ENCODE results near the gene CELF2. TPM values are rescaled to one million over a fixed set of nuclear protein-coding genes. Genes with fewer than 3 reads are reported as not detected.

CELF2 gene
- total and polyA plus RNA-seq, 2 of the 4 experiments (the other 2 are of a cell fraction) = 3.5 to 6.6 TPM

DNA sequence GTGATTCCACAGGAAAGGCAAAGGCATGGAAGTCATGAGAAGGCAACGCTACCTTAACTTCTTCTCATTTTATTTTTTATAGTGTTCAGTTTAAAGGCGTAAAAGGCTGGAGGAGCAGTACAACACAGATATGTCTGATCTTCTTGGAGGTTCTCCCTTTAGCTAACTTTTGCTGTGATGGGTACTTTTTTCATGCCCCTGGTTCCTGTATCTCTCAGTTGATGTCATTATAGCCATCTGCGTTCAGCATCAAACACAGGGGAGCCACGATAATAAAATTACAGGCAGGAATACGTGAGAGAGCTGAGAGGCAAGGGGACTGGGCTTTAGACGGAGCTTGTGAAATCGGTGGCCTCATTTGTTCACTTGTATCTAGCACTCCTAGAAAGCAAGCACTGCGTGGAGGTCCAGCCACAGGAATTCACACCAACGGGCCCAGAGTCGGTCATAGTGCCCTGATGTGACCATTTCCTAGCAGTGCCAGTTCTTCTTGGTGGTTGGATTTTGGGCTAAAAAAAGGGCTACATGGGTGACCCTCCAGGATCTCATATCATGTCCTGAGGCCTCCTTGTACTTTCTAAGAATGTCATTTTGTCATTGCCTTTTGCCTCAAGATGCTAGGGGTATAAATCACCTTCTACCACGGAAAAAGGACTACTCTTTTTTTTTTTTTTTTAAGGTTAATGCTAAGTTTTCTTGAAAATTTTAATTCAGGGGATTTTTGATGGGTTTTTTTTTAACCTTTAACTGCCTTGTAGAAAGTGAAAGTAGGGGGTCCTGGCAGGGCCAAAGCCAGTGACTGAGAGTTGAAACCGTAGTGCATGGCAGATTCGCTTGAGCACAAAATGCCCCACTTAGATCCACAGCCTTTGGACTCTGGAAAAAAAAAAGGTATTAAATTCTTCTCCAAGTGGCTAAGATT lies 191.5 kb downstream of the CELF2 start:
- H4K5ac ChIP-seq (ENCODE audit: low read depth, low read length) = no peak overlapping the region
- no peak overlapping the region for H2BK5ac ChIP-seq (ENCODE audit: low read depth, low read length, poor library complexity, severe bottlenecking)
- in situ Hi-C loops (cut with MboI; ENCODE audit: low sequenced_read_pairs) (no loop called here), intact Hi-C loops (cut with micrococcal nuclease) (no loop called here), dilution Hi-C loops (cut with HindIII; ENCODE audit: low sequenced_read_pairs, unreplicated experiment) (no loop called here)
- H2AK5ac ChIP-seq (ENCODE audit: low read depth, low read length) = no peak overlapping the region
- no peak overlapping the region for H2BK15ac ChIP-seq (ENCODE audit: low read depth, low read length)
- H3K4me1 ChIP-seq (ENCODE audit: control insufficient read depth, insufficient read depth, low read length) = no peaks in the 10 kb centered on the region
- no TSS peak for BruUV-seq (replicated peaks)
- H2AFZ ChIP-seq (replicated peaks; ENCODE audit: low read length, poor library complexity) = no peak overlapping the region
- no peaks in the 10 kb centered on the region for H4K20me1 ChIP-seq (ENCODE audit: insufficient read depth, low read length)
- no peak overlapping the region for H2BK20ac ChIP-seq (ENCODE audit: low read depth, low read length)
- DNase-seq (no peak), ATAC-seq (ENCODE audit: low read depth) (no peak)
- H2BK120ac ChIP-seq (ENCODE audit: low read depth, low read length) = no peak overlapping the region
- no peak overlapping the region for H3K9ac ChIP-seq (ENCODE audit: low read depth, low read length)
- no peak overlapping the region for H4K8ac ChIP-seq (ENCODE audit: low read depth in 2 of 2, low read length in 2 of 2)
- ChIA-PET POLR2A (ENCODE audit: unreplicated experiment) (no interaction called here), CTCF (no interaction called here)
- no peak overlapping the region for H3K4me2 ChIP-seq (ENCODE audit: low read depth, low read length)
- no peak overlapping the region for H3K4me3 ChIP-seq (ENCODE audit: insufficient read depth, low read depth, low read length)
- H2AK9ac ChIP-seq (replicated peaks; ENCODE audit: low read depth, low read length, poor library complexity) = no peak overlapping the region
- no peak overlapping the region for H3K14ac ChIP-seq (replicated peaks; ENCODE audit: low read depth, low read length)
- H3K56ac ChIP-seq (ENCODE audit: extremely low read depth, insufficient read depth, low read length) = no peak overlapping the region
- TF ChIP-seq MXI1 (IDR thresholded peaks at IDR 0.05; ENCODE audit: borderline replicate concordance, low read depth, low read length) = no peak
- H3K36me3 ChIP-seq (ENCODE audit: control insufficient read depth, insufficient read depth, low read length) = no peaks in the 10 kb centered on the region
- no peak overlapping the region for H3K18ac ChIP-seq (ENCODE audit: low read depth, low read length)
- H3K27me3 ChIP-seq (ENCODE audit: control insufficient read depth, insufficient read depth, low read length) = no peaks in the 10 kb centered on the region
- H4K91ac ChIP-seq (ENCODE audit: insufficient read depth, low read depth, low read length) = no peak overlapping the region
- no peaks in the 10 kb centered on the region for H3K9me1 ChIP-seq (ENCODE audit: insufficient read depth, low read length)
- no peak overlapping the region for H3K4ac ChIP-seq (ENCODE audit: low read depth, low read length)
- WGBS, 2 experiments (ENCODE audit: extremely low coverage in 2 of 2, insufficient read length in 1 of 2) = 77% methylated on average over 4 of the region's 13 CpGs; no CpG with 5 or more reads in 1 of the 2 experiments
- no peak overlapping the region for H3K27ac ChIP-seq (ENCODE audit: insufficient read depth, low read length)
- no peaks in the 10 kb centered on the region for H3K9me3 ChIP-seq (ENCODE audit: control insufficient read depth, insufficient read depth, low read length)
- H3K79me1 ChIP-seq (ENCODE audit: low read depth in 1 of 2, low read length in 2 of 2) = no peaks in the 10 kb centered on the region
- no peak overlapping the region for H3K23ac ChIP-seq (ENCODE audit: low read depth, low read length)
